ENCODE data around the gene OR5K1. TPM values are rescaled to one million over a fixed set of nuclear protein-coding genes. Genes with fewer than 3 reads are reported as not detected.

Gene OR5K1
- total and polyA plus RNA-seq, 2 donors (not counting 1 experiment from before 2014, with no cell fraction given): not detected

DNA sequence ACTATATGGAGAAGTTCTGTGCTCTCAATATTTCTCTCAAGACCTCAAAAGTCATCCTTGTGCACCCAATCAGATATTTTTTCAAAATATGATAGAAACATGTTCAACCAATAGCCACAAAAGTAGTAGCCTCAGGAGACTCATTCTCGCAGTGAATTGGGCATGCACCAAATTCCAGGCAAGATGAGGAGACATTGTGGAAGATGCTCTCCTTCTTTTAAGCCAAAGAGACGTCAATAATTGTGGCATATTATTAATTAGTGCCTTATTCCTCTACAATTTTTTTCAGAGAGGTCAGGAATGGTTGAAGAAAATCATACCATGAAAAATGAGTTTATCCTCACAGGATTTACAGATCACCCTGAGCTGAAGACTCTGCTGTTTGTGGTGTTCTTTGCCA is 34.4 kb downstream of the OR5K1 start, which contains the start of gene OR5K2:
TSS of gene OR5K2 (plus strand) at position 301 of the 400 bp plus-strand sequence. CDS start at position 301, 0 bp downstream.
- WGBS (ENCODE audit: insufficient coverage): no CpG with 5 or more reads among the region's 2 CpGs
- Histone ChIP-seq H2AFZ (ENCODE audit: insufficient read depth, low read depth, low read length, poor library complexity, severe bottlenecking) (no peak within 1 kb of the TSS), H3K4me2 (replicated peaks; ENCODE audit: low read depth, low read length, poor library complexity, severe bottlenecking) (no peak within 1 kb of the TSS), H3K4me1 (ENCODE audit: control insufficient read depth in 2 of 2, insufficient read depth in 2 of 2, low read length in 2 of 2) (no peaks in the 10 kb centered on the region), H3K4me3 (ENCODE audit: control extremely low read depth in 1 of 5, extremely low read depth in 1 of 5, insufficient read depth in 1 of 5, low read depth in 2 of 5, low read length in 4 of 5) (no peak within 1 kb of the TSS), H3K27me3 (replicated peaks in 1 of 4; ENCODE audit: control extremely low read depth in 1 of 4, control insufficient read depth in 3 of 4, insufficient read depth in 4 of 4, low read length in 3 of 4) (no peaks in the 10 kb centered on the region), H3K36me3 (replicated peaks in 1 of 2; ENCODE audit: control extremely low read depth in 1 of 2, control insufficient read depth in 1 of 2, extremely low read depth in 1 of 2, insufficient read depth in 2 of 2, low read length in 1 of 2) (no peaks in the 10 kb centered on the region), H4K20me1 (ENCODE audit: control insufficient read depth, insufficient read depth, low read length, poor library complexity, severe bottlenecking) (no peaks in the 10 kb centered on the region), H3K9me3 (ENCODE audit: control extremely low read depth in 1 of 3, control insufficient read depth in 2 of 3, insufficient read depth in 1 of 3, low read length in 2 of 3) (no peaks in the 10 kb centered on the region), H3K79me2 (ENCODE audit: control insufficient read depth, insufficient read depth, low read length) (no peaks in the 10 kb centered on the region), H3K27ac (ENCODE audit: low read length in 2 of 2) (no peak within 1 kb of the TSS), H3K9ac (ENCODE audit: low read length) (no peak within 1 kb of the TSS)
- H3K27me3 Mint-ChIP-seq: peaks cover 3% of the 10 kb centered on the region
- ChIA-PET CTCF (no interaction called here), POLR2A (no interaction called here)
- TF ChIP-seq, protein P1, sequence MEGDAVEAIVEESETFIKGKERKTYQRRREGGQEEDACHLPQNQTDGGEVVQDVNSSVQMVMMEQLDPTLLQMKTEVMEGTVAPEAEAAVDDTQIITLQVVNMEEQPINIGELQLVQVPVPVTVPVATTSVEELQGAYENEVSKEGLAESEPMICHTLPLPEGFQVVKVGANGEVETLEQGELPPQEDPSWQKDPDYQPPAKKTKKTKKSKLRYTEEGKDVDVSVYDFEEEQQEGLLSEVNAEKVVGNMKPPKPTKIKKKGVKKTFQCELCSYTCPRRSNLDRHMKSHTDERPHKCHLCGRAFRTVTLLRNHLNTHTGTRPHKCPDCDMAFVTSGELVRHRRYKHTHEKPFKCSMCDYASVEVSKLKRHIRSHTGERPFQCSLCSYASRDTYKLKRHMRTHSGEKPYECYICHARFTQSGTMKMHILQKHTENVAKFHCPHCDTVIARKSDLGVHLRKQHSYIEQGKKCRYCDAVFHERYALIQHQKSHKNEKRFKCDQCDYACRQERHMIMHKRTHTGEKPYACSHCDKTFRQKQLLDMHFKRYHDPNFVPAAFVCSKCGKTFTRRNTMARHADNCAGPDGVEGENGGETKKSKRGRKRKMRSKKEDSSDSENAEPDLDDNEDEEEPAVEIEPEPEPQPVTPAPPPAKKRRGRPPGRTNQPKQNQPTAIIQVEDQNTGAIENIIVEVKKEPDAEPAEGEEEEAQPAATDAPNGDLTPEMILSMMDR (IDR thresholded peaks at IDR 0.05): no peak
- TF ChIP-seq EZH2 (IDR thresholded peaks at IDR 0.05; ENCODE audit: borderline replicate concordance, insufficient read depth, low read depth, low read length, poor library complexity, severe bottlenecking): no peak
- no peaks in the 10 kb centered on the region for H3K9me3 Mint-ChIP-seq (ENCODE audit: insufficient read depth)
- no peak within 1 kb of the TSS for H3K4me3 Mint-ChIP-seq
- DNase-seq: no peak
- H3K4me1 Mint-ChIP-seq: no peaks in the 10 kb centered on the region
- no peak for ATAC-seq (ENCODE audit: low read depth)
- no peak within 1 kb of the TSS for H3K27ac Mint-ChIP-seq
- intact Hi-C loops (cut with micrococcal nuclease): no loop called here

DNA sequence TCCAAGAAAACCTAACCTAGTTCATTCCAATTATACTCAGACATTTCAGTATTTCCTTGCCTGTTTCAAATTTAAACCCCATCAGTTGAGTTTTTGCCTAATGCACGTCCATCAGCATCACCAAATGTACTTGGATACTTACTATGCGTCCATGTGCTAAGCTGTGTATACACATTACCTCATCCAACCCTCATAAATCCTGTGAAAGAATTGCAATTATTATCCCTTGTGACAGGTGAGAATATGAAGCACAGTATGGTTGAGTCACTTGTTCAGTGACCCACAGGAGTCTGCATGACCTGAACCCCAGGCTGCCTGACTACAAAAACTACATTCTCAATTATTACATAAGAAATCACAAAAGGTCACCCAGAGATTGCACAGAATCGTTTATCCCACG is 37.0 kb downstream of the OR5K1 start:
- Mint-ChIP-seq H3K9me3 (ENCODE audit: insufficient read depth) (no peaks in the 10 kb centered on the region), H3K27me3 (peaks cover under 1% of the 10 kb centered on the region), H3K4me1 (no peaks in the 10 kb centered on the region), H3K27ac (no peak overlapping the region), H3K4me3 (no peak overlapping the region)
- Histone ChIP-seq H3K79me2 (ENCODE audit: control insufficient read depth, insufficient read depth, low read length) (no peaks in the 10 kb centered on the region), H3K27ac (ENCODE audit: low read length in 2 of 2) (no peak overlapping the region), H3K4me2 (replicated peaks; ENCODE audit: low read depth, low read length, poor library complexity, severe bottlenecking) (no peak overlapping the region), H3K9ac (ENCODE audit: low read length) (no peak overlapping the region), H3K4me1 (ENCODE audit: control insufficient read depth in 2 of 2, insufficient read depth in 2 of 2, low read length in 2 of 2) (no peaks in the 10 kb centered on the region), H2AFZ (ENCODE audit: insufficient read depth, low read depth, low read length, poor library complexity, severe bottlenecking) (no peak overlapping the region), H3K27me3 (replicated peaks in 1 of 4; ENCODE audit: control extremely low read depth in 1 of 4, control insufficient read depth in 3 of 4, insufficient read depth in 4 of 4, low read length in 3 of 4) (no peaks in the 10 kb centered on the region), H3K9me3 (ENCODE audit: control extremely low read depth in 1 of 3, control insufficient read depth in 2 of 3, insufficient read depth in 1 of 3, low read length in 2 of 3) (no peaks in the 10 kb centered on the region), H4K20me1 (ENCODE audit: control insufficient read depth, insufficient read depth, low read length, poor library complexity, severe bottlenecking) (no peaks in the 10 kb centered on the region), H3K4me3 (ENCODE audit: control extremely low read depth in 1 of 5, extremely low read depth in 1 of 5, insufficient read depth in 1 of 5, low read depth in 2 of 5, low read length in 4 of 5) (no peak overlapping the region), H3K36me3 (replicated peaks in 1 of 2; ENCODE audit: control extremely low read depth in 1 of 2, control insufficient read depth in 1 of 2, extremely low read depth in 1 of 2, insufficient read depth in 2 of 2, low read length in 1 of 2) (no peaks in the 10 kb centered on the region)
- DNase-seq (no peak), ATAC-seq (ENCODE audit: low read depth) (no peak)
- no peak for TF ChIP-seq EZH2 (IDR thresholded peaks at IDR 0.05; ENCODE audit: borderline replicate concordance, insufficient read depth, low read depth, low read length, poor library complexity, severe bottlenecking)
- TF ChIP-seq, protein P1 (IDR thresholded peaks at IDR 0.05): no peak
- 86% methylated on average over 1 of the region's 4 CpGs for WGBS (ENCODE audit: insufficient coverage)
- ChIA-PET POLR2A (no interaction called here), CTCF (no interaction called here)
- intact Hi-C loops (cut with micrococcal nuclease): no loop called here

All from B cell (primary cell).